GM12878 (cell line): ENCODE data around the gene SLC25A26. TPM values are rescaled to one million over a fixed set of nuclear protein-coding genes. Genes with fewer than 3 reads are reported as not detected.

Source experiments
- ATAC-seq: fragments of 200-7000 bp; cut with Tn5 transposase; 3 replicates; pipeline ENCODE4 v1.9.1; 2020; ENCODE audit warnings: mild to moderate bottlenecking, moderate library complexity
- BruUV-seq: library from RNA; stranded (reverse); fragments of 400-500 nt; replicated peaks from 2 replicates; lab custom pipeline; 2021; lab: Mats Ljungman, UMichigan
- CTCF ChIA-PET: fragments of 300-600 bp; sonication (Branson Sonifier 250); formaldehyde crosslinking; extraction: SDS; loops from one replicate; lab custom pipeline; 2021; ENCODE audit warnings: inconsistent platforms; lab: Yijun Ruan, JAX
- POLR2A ChIA-PET: fragments of 350-600 bp; formaldehyde crosslinking; extraction: SDS; loops from one replicate; lab custom pipeline; 2021; ENCODE audit warnings: inconsistent platforms; lab: Charles Lee
- RAD21 ChIA-PET: fragments of 300-600 bp; sonication (Branson Sonifier 250); formaldehyde crosslinking; loops from one replicate; lab custom pipeline; 2023; ENCODE audit warnings: antibody characterized with exemption; ENCODE audit not compliant: unreplicated experiment; lab: Charles Lee
- SMC1A ChIA-PET: fragments of 300-600 bp; sonication (Branson Sonifier 250); formaldehyde crosslinking; loops from one replicate; lab custom pipeline; 2023; ENCODE audit not compliant: unreplicated experiment, uncharacterized antibody; lab: Charles Lee
- DNase-seq: peaks from one replicate; pipeline ENCODE4 v3.0.0-alpha.2; 2011; ENCODE audit warnings: low read depth, low spot score
- FAIRE-seq: peaks from 3 replicates; lab custom pipeline; 2011; peaks lifted over from hg19 to GRCh38; lab: Jason Lieb, UNC
- H2AFZ ChIP-seq: 2 replicates; pipeline ENCODE4 v1.6.0; 2011; ENCODE audit warnings: low read depth, low read length, control low read depth; ENCODE audit not compliant: control insufficient read depth
- H3K27ac ChIP-seq: 2 replicates; pipeline ENCODE4 v1.5.1; 2011; ENCODE audit warnings: control low read depth; ENCODE audit not compliant: control insufficient read depth, insufficient read depth
- H3K27me3 ChIP-seq, 2 experiments: replicated peaks in 1 of 2; 2 replicates each; pipeline versions ENCODE4 v1.6.0 to v1.6.1; 2011; ENCODE audit warnings: low read length in 1 of 2; ENCODE audit not compliant: control insufficient read depth in 2 of 2, insufficient read depth in 2 of 2
- H3K36me3 ChIP-seq, 2 experiments: 2 replicates each; pipeline ENCODE4 v1.5.1; 2011; ENCODE audit warnings: low read length in 1 of 2; ENCODE audit not compliant: control insufficient read depth in 2 of 2, insufficient read depth in 2 of 2
- H3K4me1 ChIP-seq: 2 replicates; pipeline ENCODE4 v1.6.1; 2011; ENCODE audit warnings: mild to moderate bottlenecking, low read length, moderate library complexity, mixed read lengths; ENCODE audit not compliant: control insufficient read depth, insufficient read depth
- H3K4me2 ChIP-seq: 2 replicates; pipeline ENCODE4 v1.6.0; 2011; ENCODE audit warnings: control low read depth; ENCODE audit not compliant: control insufficient read depth, insufficient read depth
- H3K4me3 ChIP-seq: fragments of 200-600 bp; sonication (generic); 2 replicates; pipeline ENCODE4 v1.5.1; 2016
- H3K79me2 ChIP-seq: 2 replicates; pipeline ENCODE4 v1.6.0; 2011; ENCODE audit warnings: low read length; ENCODE audit not compliant: control insufficient read depth, insufficient read depth
- H3K9ac ChIP-seq: 2 replicates; pipeline ENCODE4 v1.8.0; 2011; ENCODE audit warnings: low read length, control low read depth, mixed read lengths; ENCODE audit not compliant: control insufficient read depth, insufficient read depth
- H3K9me3 ChIP-seq: replicated peaks from 3 replicates; pipeline ENCODE4 v1.5.1; 2011; ENCODE audit warnings: mild to moderate bottlenecking, low read length; ENCODE audit not compliant: control insufficient read depth, insufficient read depth
- H4K20me1 ChIP-seq: 2 replicates; pipeline ENCODE4 v1.6.0; 2011; ENCODE audit not compliant: control insufficient read depth, insufficient read depth
- CBX5 ChIP-seq: sonication (generic); IDR thresholded peaks from 2 replicates; pipeline ENCODE4 v1.6.1; 2016; ENCODE audit warnings: low read depth, moderate library complexity, mild to moderate bottlenecking, inconsistent platforms
- CHD4 ChIP-seq: fragments of 200-600 bp; sonication (generic); IDR thresholded peaks from 2 replicates; pipeline ENCODE4 v1.6.1; 2016; ENCODE audit warnings: mild to moderate bottlenecking
- E2F4 ChIP-seq: IDR thresholded peaks from 2 replicates; pipeline ENCODE4 v1.6.1; 2012; ENCODE audit warnings: low read depth, low read length, improper control_type of control experiment
- E4F1 ChIP-seq: fragments of 450-650 bp; IDR thresholded peaks from 2 replicates; pipeline ENCODE4 v1.6.1; 2018; ENCODE audit warnings: borderline replicate concordance, mild to moderate bottlenecking; ENCODE audit not compliant: partially characterized antibody
- ESRRA ChIP-seq: IDR thresholded peaks from 2 replicates; pipeline ENCODE4 v1.6.1; 2012; ENCODE audit warnings: mild to moderate bottlenecking, low read length, improper control_type of control experiment
- HDAC2 ChIP-seq: fragments of 200-600 bp; sonication (generic); IDR thresholded peaks from 2 replicates; pipeline ENCODE4 v1.6.1; 2017
- MEF2B ChIP-seq: fragments of 450-650 bp; IDR thresholded peaks from 2 replicates; pipeline ENCODE4 v1.6.1; 2018; ENCODE audit warnings: mild to moderate bottlenecking, moderate library complexity; ENCODE audit not compliant: partially characterized antibody, poor library complexity, severe bottlenecking
- PML ChIP-seq: IDR thresholded peaks from 2 replicates; pipeline ENCODE4 v1.6.1; 2012; ENCODE audit warnings: low read length, inconsistent platforms
- RELA ChIP-seq: fragments of 450-650 bp; IDR thresholded peaks from 2 replicates; pipeline ENCODE4 v1.8.0; 2014; ENCODE audit warnings: borderline replicate concordance; ENCODE audit not compliant: partially characterized antibody
- SMARCA5 ChIP-seq: fragments of 450-650 bp; IDR thresholded peaks from 2 replicates; pipeline ENCODE4 v1.6.1; 2017; ENCODE audit warnings: mild to moderate bottlenecking
- SP1 ChIP-seq: IDR thresholded peaks from one replicate; pipeline ENCODE4 v1.6.1; 2011; ENCODE audit warnings: low read depth, low read length
- TBL1XR1 ChIP-seq: IDR thresholded peaks from 2 replicates; pipeline ENCODE4 v1.6.1; 2012; ENCODE audit warnings: low read depth, low read length, improper control_type of control experiment
- ZNF217 ChIP-seq: fragments of 450-650 bp; IDR thresholded peaks from 2 replicates; pipeline ENCODE4 v1.6.1; 2017; ENCODE audit warnings: antibody characterized with exemption, mild to moderate bottlenecking
- ZNF24 ChIP-seq: fragments of 450-650 bp; IDR thresholded peaks from 2 replicates; pipeline ENCODE4 v1.6.1; 2017; ENCODE audit warnings: antibody characterized with exemption, mild to moderate bottlenecking
- WGBS: methylation state at CpG from one replicate; pipeline ENCODE4 v1.1.6; 2016; ENCODE audit warnings: low lambda C conversion rate; ENCODE audit not compliant: insufficient replicate concordance, insufficient coverage; ENCODE audit errors: missing lambda C conversion rate; 5-methylcytosine and 5-hydroxymethylcytosine counted together
- in situ Hi-C: fragments of 300-500 bp; cut with MboI; formaldehyde crosslinking; loops from 9 replicates; pipeline ENCODE4 v1.14.3; 2018; ENCODE audit warnings: mixed read lengths
- intact Hi-C: fragments of 100-400 bp; cut with micrococcal nuclease; formaldehyde crosslinking; loops from one replicate; pipeline ENCODE4 v1.14.2; 2022; ENCODE audit not compliant: unreplicated experiment
- polyA plus RNA-seq, 11 experiments: library from polyadenylated mRNA; depleted of rRNA in 4 of 11; unstranded in 6 of 11; stranded (reverse) in 5 of 11; fragments of >200 nt; fragmentation: Nextera tagmentation in 4 of 11; fragmentation: Illumina TruSeq in 1 of 11; extraction: Ambion mirVana in 4 of 11; extraction: Trizol in 1 of 11; gene quantifications; 1 replicate in 1 of 11; 2 replicates in 10 of 11; pipeline versions ENCODE4 v1.2.1 to v1.2.3, GENCODE V29; 2011 to 2016; ENCODE audit warnings: inconsistent platforms in 2 of 11, missing spikeins in 2 of 11, low read depth in 1 of 11
- total RNA-seq, 4 experiments: library from RNA; depleted of rRNA in 3 of 4; stranded (reverse); fragments of >200 nt in 3 of 4; fragmentation: Illumina TruSeq in 1 of 4; extraction: Trizol in 1 of 4; gene quantifications; 2 replicates each; pipeline versions ENCODE4 v1.2.1 to v1.2.3, GENCODE V29; 2013 to 2021
- TF ChIP-seq, protein P1 (sequence below): fragments of 150-350 bp; IDR thresholded peaks from 2 replicates; pipeline ENCODE4 v1.6.1; 2016; ENCODE audit warnings: low read depth, low read length

The SLC25A26 gene
- total and polyA plus RNA-seq, 10 of the 15 experiments (the other 5 are each of a cell fraction or from before 2014, with no cell fraction given) = 14.6 to 49.7 (median 24.9) TPM

GRCh38 chr3:66381626-66382025 is 160.8 kb downstream of the SLC25A26 start (continued):
- TF ChIP-seq, protein P1, sequence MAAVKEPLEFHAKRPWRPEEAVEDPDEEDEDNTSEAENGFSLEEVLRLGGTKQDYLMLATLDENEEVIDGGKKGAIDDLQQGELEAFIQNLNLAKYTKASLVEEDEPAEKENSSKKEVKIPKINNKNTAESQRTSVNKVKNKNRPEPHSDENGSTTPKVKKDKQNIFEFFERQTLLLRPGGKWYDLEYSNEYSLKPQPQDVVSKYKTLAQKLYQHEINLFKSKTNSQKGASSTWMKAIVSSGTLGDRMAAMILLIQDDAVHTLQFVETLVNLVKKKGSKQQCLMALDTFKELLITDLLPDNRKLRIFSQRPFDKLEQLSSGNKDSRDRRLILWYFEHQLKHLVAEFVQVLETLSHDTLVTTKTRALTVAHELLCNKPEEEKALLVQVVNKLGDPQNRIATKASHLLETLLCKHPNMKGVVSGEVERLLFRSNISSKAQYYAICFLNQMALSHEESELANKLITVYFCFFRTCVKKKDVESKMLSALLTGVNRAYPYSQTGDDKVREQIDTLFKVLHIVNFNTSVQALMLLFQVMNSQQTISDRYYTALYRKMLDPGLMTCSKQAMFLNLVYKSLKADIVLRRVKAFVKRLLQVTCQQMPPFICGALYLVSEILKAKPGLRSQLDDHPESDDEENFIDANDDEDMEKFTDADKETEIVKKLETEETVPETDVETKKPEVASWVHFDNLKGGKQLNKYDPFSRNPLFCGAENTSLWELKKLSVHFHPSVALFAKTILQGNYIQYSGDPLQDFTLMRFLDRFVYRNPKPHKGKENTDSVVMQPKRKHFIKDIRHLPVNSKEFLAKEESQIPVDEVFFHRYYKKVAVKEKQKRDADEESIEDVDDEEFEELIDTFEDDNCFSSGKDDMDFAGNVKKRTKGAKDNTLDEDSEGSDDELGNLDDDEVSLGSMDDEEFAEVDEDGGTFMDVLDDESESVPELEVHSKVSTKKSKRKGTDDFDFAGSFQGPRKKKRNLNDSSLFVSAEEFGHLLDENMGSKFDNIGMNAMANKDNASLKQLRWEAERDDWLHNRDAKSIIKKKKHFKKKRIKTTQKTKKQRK = no peak
- TF ChIP-seq ZNF217 = no peak
- TF ChIP-seq CBX5 = no peak
- TF ChIP-seq HDAC2 = no peak
- no peak for TF ChIP-seq E4F1

GRCh38 chr3:66382142-66382541 is 161.3 kb downstream of the SLC25A26 start:
- no peak overlapping the region for H3K9ac ChIP-seq
- no peak overlapping the region for H3K4me2 ChIP-seq
- intact Hi-C loops = no loop called here
- 96% methylated on average over 10 of the region's 10 CpGs for WGBS
- FAIRE-seq = no peak
- H3K36me3 ChIP-seq = peaks cover 4 to 22% of the 10 kb centered on the region in 2 experiments
- SMC1A ChIA-PET = interaction anchor here (1.3 kb wide), 1 partner anchor 105 kb away, joined by 3 read pairs; no protein-coding TSS in a partner anchor
- no peak overlapping the region for H3K4me3 ChIP-seq
- H4K20me1 ChIP-seq = no peaks in the 10 kb centered on the region
- BruUV-seq = no TSS peak
- no peak for ATAC-seq
- CTCF ChIA-PET = interaction anchor here (1.5 kb wide), 1 partner anchor 105 kb away, joined by 3 read pairs; no protein-coding TSS in a partner anchor
- POLR2A ChIA-PET = no interaction called here
- H3K27me3 ChIP-seq = no peaks in the 10 kb centered on the region
- H3K27ac ChIP-seq = no peak overlapping the region
- H3K9me3 ChIP-seq = peaks cover 7% of the 10 kb centered on the region; the same call in 2 of the 3 replicates
- in situ Hi-C loops = no loop called here
- H3K4me1 ChIP-seq = peaks cover 18% of the 10 kb centered on the region
- RAD21 ChIA-PET = no interaction called here
- H2AFZ ChIP-seq = no peak overlapping the region
- H3K79me2 ChIP-seq = no peaks in the 10 kb centered on the region
- DNase-seq = no peak
- TF ChIP-seq SP1 (no peak), RELA (no peak), SMARCA5 (no peak), E2F4 (no peak), ESRRA (no peak), MEF2B (no peak), PML (no peak), CHD4 (no peak), TBL1XR1 (no peak), ZNF24 (no peak)
